Measurements from ENCODE around the gene FAM83C. TPM values are rescaled to one million over a fixed set of nuclear protein-coding genes. Genes with fewer than 3 reads are reported as not detected.

Gene FAM83C
- total RNA-seq, 2 experiments from 2014 or later = not detected

GRCh38 chr20:35327074-35327976 lies 35.1 kb upstream of the FAM83C start:
- no TSS peak for BruUV-seq (replicated peaks)
- no peak for DNase-seq (ENCODE audit: low spot score)
- Histone ChIP-seq H3K4me2 (ENCODE audit: low read length) (no peak overlapping the region), H2AFZ (ENCODE audit: low read length) (no peak overlapping the region), H4K20me1 (ENCODE audit: insufficient read depth, low read length) (no peaks in the 10 kb centered on the region), H3K79me2 (ENCODE audit: insufficient read depth, low read depth, low read length) (no peaks in the 10 kb centered on the region), H3K9me2 (ENCODE audit: insufficient read depth, low read length) (no peaks in the 10 kb centered on the region), H3K4me1 (ENCODE audit: insufficient read depth, low read length, poor library complexity, severe bottlenecking) (no peaks in the 10 kb centered on the region), H3K27ac (ENCODE audit: low read depth, low read length, poor library complexity, severe bottlenecking) (no peak overlapping the region), H3K36me3 (ENCODE audit: insufficient read depth, low read length) (0 out of 2 replicates have a peak, but pooled peaks cover 5% of the 10 kb centered on the region), H3K9me3 (ENCODE audit: low read length) (no peaks in the 10 kb centered on the region), H3K4me3 (ENCODE audit: low read depth, low read length, poor library complexity, severe bottlenecking) (no peak overlapping the region)
- CTCF ChIA-PET (ENCODE audit: unreplicated experiment) = no interaction called here
- TF ChIP-seq CTCF (conservative IDR thresholded peaks at IDR 0.05; ENCODE audit: low read length) (no peak), EZH2phosphoT487 (IDR thresholded peaks at IDR 0.05; ENCODE audit: borderline replicate concordance, low read depth, low read length) (no peak)
- intact Hi-C loops (cut with micrococcal nuclease; ENCODE audit: unreplicated experiment) = no loop called here
- POLR2A ChIA-PET = interaction anchor here (0.7 kb wide), 1 partner anchor 27 kb away, joined by 5 read pairs; no protein-coding TSS in a partner anchor

DNA sequence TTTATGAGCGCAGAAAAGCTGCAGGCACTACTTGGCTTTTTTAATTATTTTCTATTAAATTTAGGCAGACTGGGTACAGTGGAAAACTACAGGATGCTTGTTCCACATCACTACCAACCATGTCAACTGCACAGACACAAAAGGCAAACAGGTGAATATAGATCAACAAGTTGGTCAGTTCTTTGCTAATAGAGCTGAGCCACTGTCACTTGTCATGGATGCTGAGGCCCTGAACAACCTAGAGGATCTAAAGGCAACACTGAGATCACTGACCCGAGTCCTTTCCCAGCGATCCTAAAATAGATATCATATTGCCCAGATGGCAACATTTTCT lies 34.5 kb upstream of the FAM83C start:
- no peak for TF ChIP-seq CTCF (conservative IDR thresholded peaks at IDR 0.05; ENCODE audit: low read length)
- TF ChIP-seq EZH2phosphoT487 (IDR thresholded peaks at IDR 0.05; ENCODE audit: borderline replicate concordance, low read depth, low read length) = no peak
- POLR2A ChIA-PET = no interaction called here

More for the DNA sequence above, 34.5 kb upstream of the FAM83C start:
- BruUV-seq (replicated peaks) = no TSS peak
- no peaks in the 10 kb centered on the region for H4K20me1 ChIP-seq (ENCODE audit: insufficient read depth, low read length)
- H3K36me3 ChIP-seq (ENCODE audit: insufficient read depth, low read length) = 0 out of 2 replicates have a peak, but pooled peaks cover 5% of the 10 kb centered on the region
- no peaks in the 10 kb centered on the region for H3K9me3 ChIP-seq (ENCODE audit: low read length)
- no peak overlapping the region for H2AFZ ChIP-seq (ENCODE audit: low read length)
- no peak overlapping the region for H3K27ac ChIP-seq (ENCODE audit: low read depth, low read length, poor library complexity, severe bottlenecking)
- DNase-seq (ENCODE audit: low spot score) = no peak
- no peak overlapping the region for H3K4me3 ChIP-seq (ENCODE audit: low read depth, low read length, poor library complexity, severe bottlenecking)
- intact Hi-C loops (cut with micrococcal nuclease; ENCODE audit: unreplicated experiment) = no loop called here
- H3K4me1 ChIP-seq (ENCODE audit: insufficient read depth, low read length, poor library complexity, severe bottlenecking) = no peaks in the 10 kb centered on the region
- CTCF ChIA-PET (ENCODE audit: unreplicated experiment) = no interaction called here
- no peaks in the 10 kb centered on the region for H3K79me2 ChIP-seq (ENCODE audit: insufficient read depth, low read depth, low read length)
- no peak overlapping the region for H3K4me2 ChIP-seq (ENCODE audit: low read length)
- no peaks in the 10 kb centered on the region for H3K9me2 ChIP-seq (ENCODE audit: insufficient read depth, low read length)

Measured in OCI-LY7 (cell line).